ENCODE measurements around the gene NLRP8. TPM values are rescaled to one million over a fixed set of nuclear protein-coding genes. Genes with fewer than 3 reads are reported as not detected.

The NLRP8 gene
- total and polyA plus RNA-seq, 2 of the 4 experiments (the other 2 are of a cell fraction) = not detected

DNA sequence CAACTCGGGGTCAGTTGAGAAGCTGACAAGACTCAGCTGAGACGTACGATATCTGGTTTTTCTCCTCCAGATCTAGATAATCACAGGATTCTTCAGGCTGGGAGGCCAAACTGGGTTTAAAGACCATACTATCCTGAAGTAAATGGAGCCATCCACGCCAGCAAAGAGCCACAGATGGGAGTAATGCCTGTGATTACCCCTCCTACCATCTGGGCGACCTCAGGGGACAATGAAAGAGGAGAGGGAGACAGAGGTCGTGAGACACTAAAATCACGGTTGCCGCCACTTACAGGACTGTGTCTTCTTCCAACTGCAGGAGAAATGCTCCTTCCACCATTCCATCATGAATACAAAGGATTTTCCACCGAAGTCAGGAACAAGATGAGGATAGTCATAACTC, 12.4 kb upstream of the NLRP8 start:
- intact Hi-C loops (cut with micrococcal nuclease) = no loop called here
- WGBS, 2 experiments (ENCODE audit: extremely low coverage in 2 of 2, insufficient read length in 1 of 2) = no CpG with 5 or more reads among the region's 9 CpGs
- Histone ChIP-seq H2BK120ac (ENCODE audit: low read depth, low read length) (no peak overlapping the region), H3K79me1 (ENCODE audit: low read depth in 1 of 2, low read length in 2 of 2) (no peaks in the 10 kb centered on the region), H3K9me3 (ENCODE audit: control insufficient read depth, insufficient read depth, low read length) (peaks cover 35% of the 10 kb centered on the region), H3K27ac (ENCODE audit: insufficient read depth, low read length) (no peak overlapping the region), H3K4ac (ENCODE audit: low read depth, low read length) (no peak overlapping the region), H2BK15ac (ENCODE audit: low read depth, low read length) (no peak overlapping the region), H3K4me2 (ENCODE audit: low read depth, low read length) (no peak overlapping the region), H4K5ac (ENCODE audit: low read depth, low read length) (no peak overlapping the region), H3K36me3 (ENCODE audit: control insufficient read depth, insufficient read depth, low read length) (no peaks in the 10 kb centered on the region), H4K20me1 (ENCODE audit: insufficient read depth, low read length) (no peaks in the 10 kb centered on the region), H3K18ac (ENCODE audit: low read depth, low read length) (no peak overlapping the region), H3K9me1 (ENCODE audit: insufficient read depth, low read length) (no peaks in the 10 kb centered on the region), H2AK9ac (replicated peaks; ENCODE audit: low read depth, low read length, poor library complexity) (no peak overlapping the region), H3K4me1 (ENCODE audit: control insufficient read depth, insufficient read depth, low read length) (no peaks in the 10 kb centered on the region), H4K91ac (ENCODE audit: insufficient read depth, low read depth, low read length) (no peak overlapping the region), H3K56ac (ENCODE audit: extremely low read depth, insufficient read depth, low read length) (no peak overlapping the region), H3K9ac (ENCODE audit: low read depth, low read length) (no peak overlapping the region), H3K14ac (replicated peaks; ENCODE audit: low read depth, low read length) (no peak overlapping the region), H3K23ac (ENCODE audit: low read depth, low read length) (no peak overlapping the region), H3K4me3 (ENCODE audit: insufficient read depth, low read depth, low read length) (no peak overlapping the region), H4K8ac (ENCODE audit: low read depth in 2 of 2, low read length in 2 of 2) (no peak overlapping the region), H3K27me3 (ENCODE audit: control insufficient read depth, insufficient read depth, low read length) (no peaks in the 10 kb centered on the region), H2AK5ac (ENCODE audit: low read depth, low read length) (no peak overlapping the region), H2BK5ac (ENCODE audit: low read depth, low read length, poor library complexity, severe bottlenecking) (no peak overlapping the region), H2AFZ (replicated peaks; ENCODE audit: low read length, poor library complexity) (no peak overlapping the region), H2BK20ac (ENCODE audit: low read depth, low read length) (no peak overlapping the region)
- in situ Hi-C loops (cut with MboI; ENCODE audit: low sequenced_read_pairs) = no loop called here
- POLR2A ChIA-PET (ENCODE audit: unreplicated experiment) = no interaction called here
- no TSS peak for BruUV-seq (replicated peaks)
- CTCF ChIA-PET = no interaction called here
- no peak for DNase-seq
- TF ChIP-seq BHLHE40 (IDR thresholded peaks at IDR 0.05; ENCODE audit: low read depth, low read length) (no peak), SMC3 (IDR thresholded peaks at IDR 0.05; ENCODE audit: low read depth, low read length) (no peak)
- dilution Hi-C loops (cut with HindIII; ENCODE audit: low sequenced_read_pairs, unreplicated experiment) = no loop called here
- no peak for ATAC-seq (ENCODE audit: low read depth)
